Endothelial cell of umbilical vein (primary cell): ENCODE measurements around the gene CEP85L. TPM values are rescaled to one million over a fixed set of nuclear protein-coding genes. Genes with fewer than 3 reads are reported as not detected.

Experiments
- BruUV-seq: library from RNA; stranded (reverse); fragments of 400-500 nt; replicated peaks from 2 replicates; lab custom pipeline; 2021; lab: Mats Ljungman, UMichigan
- CTCF ChIA-PET: fragments of 300-600, 350-600 bp; sonication (Branson Sonifier 250); formaldehyde crosslinking; loops from one replicate; lab custom pipeline; 2021; ENCODE audit warnings: antibody characterized with exemption, inconsistent platforms; lab: Charles Lee
- POLR2A ChIA-PET: fragments of 300-600, 350-600 bp; sonication (Branson Sonifier 250); formaldehyde crosslinking; loops from one replicate; lab custom pipeline; 2021; ENCODE audit warnings: antibody characterized with exemption, inconsistent platforms; lab: Charles Lee
- DNase-seq: peaks from one replicate; pipeline ENCODE4 v3.0.0-alpha.2; 2011; ENCODE audit warnings: low read depth, low spot score
- FAIRE-seq: peaks from 2 replicates; lab custom pipeline; 2011; peaks lifted over from hg19 to GRCh38; lab: Jason Lieb, UNC
- H2AFZ ChIP-seq: 2 replicates; pipeline ENCODE4 v1.6.0; 2012; ENCODE audit warnings: low read depth, low read length, control low read depth, inconsistent platforms
- H3K27ac ChIP-seq: 2 replicates; pipeline ENCODE4 v1.5.1; 2011; ENCODE audit warnings: low read depth, mild to moderate bottlenecking, control low read depth, low read length, moderate library complexity; ENCODE audit not compliant: insufficient read depth
- H3K27me3 ChIP-seq, 2 experiments: 2 replicates each; pipeline versions ENCODE4 v1.6.0 to v1.6.1; 2011; ENCODE audit warnings: low read length in 2 of 2, mixed read lengths in 1 of 2; ENCODE audit not compliant: control insufficient read depth in 2 of 2, insufficient read depth in 2 of 2
- H3K36me3 ChIP-seq, 2 experiments: 2 replicates in 1 of 2; 3 replicates in 1 of 2; pipeline ENCODE4 v1.5.1; 2011; ENCODE audit warnings: low read length in 2 of 2, mild to moderate bottlenecking in 1 of 2, moderate library complexity in 1 of 2; ENCODE audit not compliant: control insufficient read depth in 2 of 2, insufficient read depth in 2 of 2; ENCODE audit errors: extremely low read depth in 1 of 2
- H3K4me1 ChIP-seq: 3 replicates; pipeline ENCODE4 v1.5.1; 2011; ENCODE audit warnings: mild to moderate bottlenecking, low read length; ENCODE audit not compliant: control insufficient read depth, insufficient read depth; ENCODE audit errors: extremely low read depth
- H3K4me2 ChIP-seq: 2 replicates; pipeline ENCODE4 v1.6.1; 2011; ENCODE audit warnings: low read length, control low read depth, mixed read lengths; ENCODE audit not compliant: insufficient read depth
- H3K4me3 ChIP-seq, 3 experiments: fragments of 200-600 bp in 1 of 3; sonication (generic), shearing (Covaris generic) in 1 of 3; replicated peaks in 1 of 3; 2 replicates each; pipeline ENCODE4 v1.5.1; 2011 to 2016; ENCODE audit warnings: control low read depth in 3 of 3, low read length in 3 of 3, mild to moderate bottlenecking in 2 of 3, inconsistent platforms in 1 of 3, low read depth in 1 of 3, moderate library complexity in 1 of 3; ENCODE audit not compliant: insufficient read depth in 1 of 3
- H3K79me2 ChIP-seq: 2 replicates; pipeline ENCODE4 v1.6.0; 2012; ENCODE audit warnings: low read length, inconsistent platforms; ENCODE audit not compliant: control insufficient read depth, insufficient read depth
- H3K9ac ChIP-seq: replicated peaks from 2 replicates; pipeline ENCODE3; 2011; ENCODE audit warnings: low read length, control low read depth; ENCODE audit not compliant: insufficient read depth; ENCODE audit errors: extremely low read depth
- H3K9me1 ChIP-seq: replicated peaks from 3 replicates; pipeline ENCODE4 v1.6.0; 2011; ENCODE audit warnings: mild to moderate bottlenecking, low read length; ENCODE audit not compliant: control insufficient read depth, insufficient read depth; ENCODE audit errors: extremely low read depth
- H3K9me3 ChIP-seq: replicated peaks from 2 replicates; pipeline ENCODE4 v1.5.1; 2012; ENCODE audit warnings: low read length, inconsistent platforms; ENCODE audit not compliant: control insufficient read depth, insufficient read depth
- H4K20me1 ChIP-seq: replicated peaks from 2 replicates; pipeline ENCODE3; 2011; ENCODE audit warnings: mild to moderate bottlenecking, low read length; ENCODE audit not compliant: control insufficient read depth, insufficient read depth; ENCODE audit errors: extremely low read depth
- CTCF ChIP-seq, 2 donors: IDR thresholded peaks; 1 replicate in 1 of 2; 2 replicates in 1 of 2; pipeline ENCODE4 v1.5.1; 2011; ENCODE audit warnings: low read length in 2 of 2, mild to moderate bottlenecking in 2 of 2, moderate library complexity in 2 of 2, control low read depth in 1 of 2, inconsistent platforms in 1 of 2, low read depth in 1 of 2; ENCODE audit not compliant: insufficient read depth in 1 of 2; ENCODE audit errors: extremely low read depth in 1 of 2
- EZH2 ChIP-seq: IDR thresholded peaks from 2 replicates; pipeline ENCODE4 v1.6.1; 2012; ENCODE audit warnings: borderline replicate concordance, low read depth, mild to moderate bottlenecking, moderate library complexity, low read length, inconsistent platforms; ENCODE audit not compliant: severe bottlenecking
- FOS ChIP-seq: IDR thresholded peaks from 2 replicates; pipeline ENCODE4 v1.6.1; 2011; ENCODE audit warnings: mild to moderate bottlenecking, low read length, moderate library complexity, borderline replicate concordance; ENCODE audit not compliant: insufficient read depth
- GATA2 ChIP-seq: IDR thresholded peaks from 2 replicates; pipeline ENCODE4 v1.7.0; 2011; ENCODE audit warnings: low read depth, mild to moderate bottlenecking, moderate library complexity, mixed read lengths, low read length; ENCODE audit not compliant: insufficient read length, insufficient read depth
- JUN ChIP-seq: IDR thresholded peaks from 2 replicates; pipeline ENCODE4 v1.6.1; 2011; ENCODE audit warnings: borderline replicate concordance, low read depth; ENCODE audit not compliant: insufficient read length, insufficient read depth
- MAX ChIP-seq: IDR thresholded peaks from 2 replicates; pipeline ENCODE4 v1.6.1; 2011; ENCODE audit not compliant: insufficient read depth, insufficient read length
- MYC ChIP-seq: IDR thresholded peaks from one replicate; pipeline ENCODE4 v1.6.1; 2011; ENCODE audit warnings: mild to moderate bottlenecking, low read depth, low read length
- POLR2A ChIP-seq: IDR thresholded peaks from 2 replicates; pipeline ENCODE4 v1.6.1; 2012; ENCODE audit warnings: low read depth, mild to moderate bottlenecking, control low read depth, low read length
- POLR2AphosphoS5 ChIP-seq: IDR thresholded peaks from 2 replicates; pipeline ENCODE4 v1.6.1; 2012; ENCODE audit warnings: low read depth, mild to moderate bottlenecking, control low read depth, low read length, moderate library complexity; ENCODE audit not compliant: insufficient read depth
- dilution Hi-C: fragments of 300-500 bp; cut with MboI; formaldehyde crosslinking; loops from one replicate; pipeline ENCODE4 v1.15.0; 2019; ENCODE audit warnings: low sequenced_read_pairs; ENCODE audit not compliant: extremely low pct_ligation_motif_present
- intact Hi-C: fragments of 100-400 bp; cut with micrococcal nuclease; formaldehyde crosslinking; loops from one replicate; pipeline ENCODE4 v1.10.0; 2022
- polyA plus RNA-seq, 4 experiments: library from polyadenylated mRNA; depleted of rRNA in 3 of 4; stranded (reverse) in 3 of 4; unstranded in 1 of 4; fragments of >200 nt; gene quantifications; 2 replicates each; pipeline versions ENCODE4 v1.2.1 to v1.2.3, GENCODE V29; 2011 to 2012; ENCODE audit warnings: missing spikeins in 1 of 4
- total RNA-seq: library from RNA; stranded (reverse); gene quantifications from 2 replicates; pipeline ENCODE4 v1.2.3, GENCODE V29; 2021

CEP85L gene
- total and polyA plus RNA-seq, 2 donors (not counting 3 experiments of a cell fraction or from before 2014, with no cell fraction given), result 1.8 to 9.2 TPM

- H3K4me2 ChIP-seq, result peak overlapping the region; percentile 33
Measured at GRCh38 chr6:118558464-118559217, 92.8 kb downstream of the CEP85L start.

GRCh38 chr6:118554698-118555097, 96.7 kb downstream of the CEP85L start:
- no peak overlapping the region for H3K4me3 ChIP-seq
- H3K9ac ChIP-seq, result no peak overlapping the region
- no peaks in the 10 kb centered on the region for H3K27me3 ChIP-seq
- dilution Hi-C loops, result no loop called here
- H3K79me2 ChIP-seq, result no peaks in the 10 kb centered on the region
- POLR2A ChIA-PET, result no interaction called here
- H3K27ac ChIP-seq, result no peak overlapping the region
- H4K20me1 ChIP-seq, result no peaks in the 10 kb centered on the region
- no peaks in the 10 kb centered on the region for H3K36me3 ChIP-seq
- H3K4me2 ChIP-seq, result no peak overlapping the region
- H3K9me1 ChIP-seq, result no peaks in the 10 kb centered on the region
- H2AFZ ChIP-seq, result no peak overlapping the region
- FAIRE-seq (no peak), DNase-seq (no peak)
- intact Hi-C loops, result no loop called here
- BruUV-seq, result no TSS peak
- no peaks in the 10 kb centered on the region for H3K9me3 ChIP-seq
- H3K4me1 ChIP-seq, result peaks cover 11% of the 10 kb centered on the region
- no peak for TF ChIP-seq MAX
- TF ChIP-seq FOS, result no peak
- TF ChIP-seq JUN, result no peak
- no peak for TF ChIP-seq POLR2AphosphoS5
- no peak for TF ChIP-seq POLR2A
- TF ChIP-seq EZH2, result no peak
- no peak for TF ChIP-seq CTCF (IDR thresholded peaks at IDR 0.05; ENCODE audit: extremely low read depth in 1 of 2, insufficient read depth in 1 of 2, low read depth in 1 of 2, low read length in 2 of 2)
- TF ChIP-seq GATA2, result no peak
- TF ChIP-seq MYC, result no peak
- CTCF ChIA-PET, result interaction anchor here (1.6 kb wide), 1 partner anchor 26 kb away, joined by 6 read pairs; no protein-coding TSS in a partner anchor

More at GRCh38 chr6:118558464-118559217, 92.8 kb downstream of the CEP85L start:
- ChIA-PET POLR2A (no interaction called here), CTCF (interaction anchor here (0.9 to 2.2 kb wide), 5 partner anchors 11 to 274 kb away, joined by 3 to 11 read pairs (median 4); partner anchors contain the start of gene PLN)
- Histone ChIP-seq H3K36me3 (no peaks in the 10 kb centered on the region), H3K27me3 (no peaks in the 10 kb centered on the region), H3K9ac (no peak overlapping the region), H3K4me1 (peaks cover 11% of the 10 kb centered on the region), H4K20me1 (no peaks in the 10 kb centered on the region), H3K4me3 (no peak overlapping the region), H3K9me1 (no peaks in the 10 kb centered on the region), H2AFZ (no peak overlapping the region), H3K9me3 (no peaks in the 10 kb centered on the region), H3K79me2 (peaks cover 2% of the 10 kb centered on the region), H3K27ac (no peak overlapping the region)
- dilution Hi-C loops, result no loop called here
- BruUV-seq, result no TSS peak
- FAIRE-seq (peak; percentile 58), DNase-seq (peak; percentile 59)
- intact Hi-C loops, result no loop called here
- TF ChIP-seq EZH2 (no peak), MAX (no peak)
